AG08396 (cell line): Measurements from ENCODE around the gene FRMD4A.
A peak's percentile ranks its signal among the peaks of the same experiment; 100 is the strongest.

ENCODE experiments used
- DNase-seq: peaks from one replicate; pipeline ENCODE4 v3.0.0; 2012; ENCODE audit warnings: low spot score, mixed read lengths

Gene FRMD4A

GRCh38 chr10:13751191-13751764 lies 579.4 kb downstream of the FRMD4A start:
- no peak for DNase-seq

GRCh38 chr10:13750299-13751190 lies 580.2 kb downstream of the FRMD4A start:
- no peak for DNase-seq

GRCh38 chr10:13745271-13745670 lies 585.5 kb downstream of the FRMD4A start:
- DNase-seq: no peak

DNA sequence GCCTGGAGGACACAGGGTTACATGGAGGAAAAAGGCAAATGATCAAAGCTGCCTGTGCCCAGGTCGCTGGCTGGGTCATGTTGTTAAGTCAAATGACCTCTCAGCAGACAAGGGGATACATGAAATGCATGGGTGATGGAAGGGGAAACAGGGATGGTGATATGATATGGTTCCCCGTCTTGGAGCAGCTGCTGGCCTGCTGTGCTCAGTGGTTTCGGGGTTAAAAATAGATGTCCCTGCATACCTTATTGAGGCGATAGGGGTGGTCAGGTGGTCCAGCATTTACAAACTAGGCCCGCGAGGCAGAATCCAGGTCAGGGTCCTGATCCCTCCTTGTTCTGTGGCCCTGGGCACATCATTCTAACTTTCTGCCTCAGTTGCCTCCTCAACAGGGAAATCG lies 586.8 kb downstream of the FRMD4A start:
- DNase-seq: no peak

GRCh38 chr10:13743101-13743693 lies 587.5 kb downstream of the FRMD4A start:
- DNase-seq: no peak

DNA sequence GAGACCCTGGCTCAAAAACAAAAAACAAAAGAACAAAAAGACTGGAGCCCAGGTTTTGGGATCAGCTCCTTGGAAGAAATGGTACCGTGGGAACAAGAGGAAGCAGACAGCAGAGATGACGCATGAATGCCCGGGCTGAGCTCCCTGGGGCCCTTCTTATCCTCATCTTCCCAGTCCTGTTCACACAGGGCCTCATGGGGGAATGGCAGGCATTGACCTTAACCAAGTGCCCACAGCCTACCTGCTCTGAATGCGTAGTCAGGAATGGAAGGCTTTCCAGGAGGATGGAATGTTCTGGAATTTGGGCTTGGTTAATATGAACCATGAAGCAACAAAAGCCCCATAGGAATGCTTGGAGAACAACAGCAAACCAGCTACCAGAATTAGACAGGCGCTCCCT lies 589.3 kb downstream of the FRMD4A start:
- no peak for DNase-seq

DNA sequence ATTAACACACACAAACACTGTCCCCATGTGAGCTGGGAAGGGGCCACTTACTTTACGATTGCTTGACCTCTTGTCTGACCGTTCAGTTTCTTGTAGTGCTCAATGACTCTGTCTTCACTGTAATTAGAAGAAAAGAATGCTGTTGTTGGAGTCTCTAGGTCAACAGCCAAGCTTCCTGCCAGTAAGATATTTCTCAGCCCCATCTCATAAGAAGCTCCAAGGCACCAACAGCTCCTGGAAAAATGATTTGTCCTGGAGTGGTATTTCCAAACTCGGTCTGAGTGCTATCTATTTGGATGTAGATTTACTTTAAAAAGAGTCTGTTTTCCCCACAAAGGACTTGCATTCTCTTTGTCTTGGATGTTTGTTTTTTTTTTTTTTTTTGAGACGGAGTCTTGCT lies 590.3 kb downstream of the FRMD4A start:
- DNase-seq: no peak

GRCh38 chr10:13739183-13739582 lies 591.5 kb downstream of the FRMD4A start:
- DNase-seq: no peak

DNA sequence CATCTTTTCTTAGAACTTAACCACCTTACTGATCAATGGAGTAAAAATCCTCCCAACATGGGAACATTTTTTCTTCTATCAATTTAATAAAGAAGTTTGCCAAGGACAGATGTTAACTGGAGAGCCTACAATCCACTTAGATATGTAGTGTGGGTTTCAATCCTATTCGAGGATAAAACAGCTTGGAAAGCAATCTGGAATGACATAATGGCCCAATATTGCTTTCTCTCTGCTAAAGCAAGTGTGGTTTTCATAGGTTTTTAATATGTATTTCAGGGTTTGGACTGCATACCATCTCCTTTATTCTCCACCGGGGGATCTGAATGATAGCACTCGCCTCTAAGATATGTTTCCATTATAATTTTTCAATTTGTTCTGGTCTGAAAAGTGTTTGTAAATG lies 594.2 kb downstream of the FRMD4A start:
- DNase-seq: no peak

DNA sequence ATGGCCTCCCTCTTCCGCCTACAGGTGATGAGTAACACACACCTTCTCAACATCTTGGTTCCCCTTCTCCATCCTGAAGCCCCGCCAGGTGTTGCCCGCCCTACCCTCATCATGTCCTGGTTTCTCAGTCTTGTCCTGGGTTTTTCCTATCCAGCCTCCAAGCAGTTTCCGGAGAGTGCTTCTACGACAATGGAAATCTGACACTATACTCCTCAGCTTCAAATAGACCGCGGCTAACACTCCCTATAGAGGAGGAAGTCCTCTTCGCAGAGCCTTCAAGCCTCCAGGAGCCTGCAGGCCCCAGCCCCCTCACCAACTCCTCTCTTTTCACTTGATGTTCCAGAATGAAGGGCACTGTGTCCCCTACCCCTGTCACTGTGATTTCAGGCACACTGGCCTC lies 596.6 kb downstream of the FRMD4A start:
- no peak for DNase-seq

GRCh38 chr10:13733071-13733470 lies 597.7 kb downstream of the FRMD4A start:
- no peak for DNase-seq

GRCh38 chr10:13732465-13732881 lies 598.3 kb downstream of the FRMD4A start:
- DNase-seq: no peak

GRCh38 chr10:13731799-13732198 lies 598.9 kb downstream of the FRMD4A start:
- DNase-seq: no peak

DNA sequence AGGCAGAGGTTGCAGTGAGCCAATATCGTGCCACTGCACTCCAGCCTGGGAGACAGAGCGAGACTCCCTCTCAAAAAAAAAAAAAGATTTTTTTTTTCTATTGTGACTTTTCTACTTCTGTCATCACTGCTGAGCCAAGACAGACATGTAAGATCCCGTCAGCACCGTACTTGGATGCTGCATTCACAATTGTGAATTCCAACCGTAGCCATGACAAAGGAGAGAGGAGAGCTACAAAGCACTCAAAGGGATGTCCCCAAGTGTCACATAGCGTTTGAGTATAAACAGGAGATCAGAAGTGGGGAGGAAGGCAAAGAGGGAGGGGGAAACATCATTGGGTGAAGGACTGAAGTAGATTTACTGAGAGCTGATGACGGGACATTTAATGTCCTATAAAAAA lies 599.8 kb downstream of the FRMD4A start:
- DNase-seq: no peak

DNA sequence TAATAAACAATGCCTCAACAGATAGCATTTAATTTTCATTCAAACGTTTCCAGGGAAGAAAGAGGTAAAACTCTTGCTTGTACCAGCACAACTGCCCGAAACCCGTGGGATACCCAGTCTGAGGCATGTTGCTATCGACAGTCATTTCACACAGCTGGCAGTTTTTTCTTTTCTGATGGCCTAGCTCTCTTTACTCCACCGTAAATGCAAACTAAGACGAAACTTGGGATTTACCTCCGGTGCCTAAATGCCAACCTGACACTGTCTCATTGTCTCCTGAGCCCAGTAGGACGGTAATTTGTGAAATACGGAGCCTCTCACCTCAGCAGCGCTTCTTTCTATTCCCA lies 600.4 kb downstream of the FRMD4A start:
- DNase-seq: no peak

DNA sequence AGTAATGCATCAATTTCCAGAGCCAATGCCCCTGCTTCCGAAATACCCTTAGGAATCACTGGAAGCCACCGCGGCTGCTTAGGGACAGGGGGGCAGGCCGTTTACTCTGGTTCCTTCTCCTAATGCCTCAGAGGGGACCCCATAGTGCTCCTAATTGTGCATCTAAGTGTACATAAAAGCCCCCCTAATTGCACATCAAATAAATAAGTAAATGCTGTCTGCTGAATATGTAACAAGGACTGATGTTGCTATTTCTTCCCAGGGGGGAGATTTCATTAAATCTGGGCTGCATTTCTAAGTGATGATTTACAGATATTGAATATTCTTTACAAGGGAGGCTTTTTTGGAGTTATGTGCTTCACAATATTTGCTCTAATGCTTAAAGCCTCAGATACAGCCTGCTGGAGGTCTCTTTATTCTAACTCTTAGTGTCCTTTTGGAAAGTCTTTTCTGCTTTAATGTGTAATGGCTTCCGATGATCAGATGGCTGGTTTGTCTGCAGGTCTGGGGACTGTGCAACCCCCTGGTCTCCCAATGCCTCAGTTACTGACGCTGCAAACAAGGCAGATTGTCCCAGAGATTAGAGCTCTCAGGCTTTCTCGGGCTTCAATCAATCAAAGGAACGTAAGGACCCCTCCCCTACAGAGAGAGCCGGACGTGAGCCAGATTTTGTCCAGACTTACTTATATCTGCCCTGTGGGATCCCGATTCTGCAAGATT lies 601.0 kb downstream of the FRMD4A start:
- no peak for DNase-seq

DNA sequence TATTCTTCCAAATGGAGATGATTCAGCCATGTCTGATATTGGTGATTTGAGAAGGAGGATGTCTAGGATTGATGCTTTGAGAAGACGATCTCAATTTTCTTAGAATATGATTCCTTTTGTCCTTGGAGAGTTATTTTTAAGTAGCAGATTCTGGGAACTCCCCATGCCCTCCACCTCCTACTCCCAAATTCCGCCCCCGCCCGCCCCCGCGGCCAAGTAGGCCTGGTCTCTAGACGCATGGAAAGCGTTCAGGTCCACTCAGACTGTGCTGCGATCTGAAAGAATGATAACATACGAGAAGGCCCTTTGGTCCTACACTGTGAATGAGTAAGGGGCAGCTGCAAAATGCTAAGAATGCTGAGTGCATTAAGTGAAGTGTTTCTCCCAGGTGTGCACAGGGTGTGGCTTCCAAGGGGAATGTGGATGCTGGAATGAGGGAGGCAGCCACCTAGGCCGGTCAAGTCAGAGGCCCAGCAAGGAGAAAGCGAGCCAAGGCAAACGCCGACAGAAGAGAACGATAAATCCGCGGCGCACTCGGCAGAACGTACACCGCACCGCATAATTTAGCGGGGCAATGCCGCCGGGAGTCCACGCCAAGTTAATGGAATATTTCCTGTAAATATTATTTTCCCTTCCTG lies 601.7 kb downstream of the FRMD4A start:
- DNase-seq: no peak

GRCh38 chr10:13725594-13725993 lies 605.1 kb downstream of the FRMD4A start:
- no peak for DNase-seq

DNA sequence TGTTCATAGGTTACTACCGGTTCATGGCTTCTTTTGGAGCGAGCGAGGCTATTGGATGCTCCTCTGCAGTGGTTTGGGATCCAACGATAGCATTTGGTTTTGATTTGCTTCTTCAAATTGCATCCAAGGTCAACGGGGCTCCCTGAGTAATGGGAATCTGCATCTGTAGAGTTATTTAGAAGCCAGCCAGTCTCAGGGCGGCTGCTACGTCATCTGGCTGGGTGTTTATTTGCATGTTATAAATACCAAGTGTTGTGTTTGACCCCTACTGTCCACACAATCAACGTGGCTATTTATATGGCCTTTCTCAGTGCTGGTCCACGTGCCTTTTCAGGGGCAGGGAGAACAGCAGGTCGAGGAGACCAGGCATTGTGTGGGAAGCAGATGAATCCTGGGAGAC lies 606.2 kb downstream of the FRMD4A start:
- DNase-seq: peak; percentile 51

DNA sequence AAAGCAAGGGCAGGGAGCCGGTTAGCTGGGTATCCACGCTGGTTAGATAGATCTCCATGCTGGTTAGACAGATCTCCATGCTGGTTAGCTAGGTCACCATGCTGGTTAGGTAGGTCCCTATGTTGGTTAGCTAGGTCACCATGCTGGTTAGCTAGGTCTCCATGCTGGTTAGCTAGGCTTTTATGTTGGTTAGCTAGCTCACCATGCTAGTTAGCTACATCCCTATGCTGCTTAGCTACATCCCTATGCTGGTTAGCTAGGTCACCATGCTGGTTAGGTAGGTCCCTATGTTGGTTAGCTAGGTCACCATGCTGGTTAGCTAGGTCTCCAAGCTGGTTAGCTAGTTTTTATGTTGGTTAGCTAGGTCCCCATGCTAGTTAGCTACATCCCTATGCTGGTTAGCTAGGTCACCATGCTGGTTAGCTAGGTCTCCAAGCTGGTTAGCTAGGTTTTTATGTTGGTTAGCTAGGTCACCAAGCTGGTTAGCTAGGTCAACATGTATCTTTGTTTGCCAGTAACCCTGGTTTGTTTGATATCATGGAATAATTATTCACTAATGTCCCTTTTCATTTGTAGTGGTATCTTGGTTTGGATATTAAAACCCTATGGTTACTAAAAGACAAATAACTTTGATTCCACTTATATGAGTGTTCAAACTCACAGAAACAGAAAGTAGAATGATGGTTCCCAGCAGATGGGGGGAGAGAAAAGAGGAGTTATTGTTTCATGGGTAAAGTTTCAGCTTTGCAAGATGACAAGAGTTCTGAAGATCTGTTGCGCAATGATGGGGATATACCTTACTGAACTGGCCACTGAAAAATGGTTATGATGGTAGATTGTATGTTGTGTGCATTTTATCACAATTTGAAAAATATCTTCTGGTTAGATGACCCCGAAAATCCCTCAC lies 607.7 kb downstream of the FRMD4A start:
- DNase-seq: no peak

DNA sequence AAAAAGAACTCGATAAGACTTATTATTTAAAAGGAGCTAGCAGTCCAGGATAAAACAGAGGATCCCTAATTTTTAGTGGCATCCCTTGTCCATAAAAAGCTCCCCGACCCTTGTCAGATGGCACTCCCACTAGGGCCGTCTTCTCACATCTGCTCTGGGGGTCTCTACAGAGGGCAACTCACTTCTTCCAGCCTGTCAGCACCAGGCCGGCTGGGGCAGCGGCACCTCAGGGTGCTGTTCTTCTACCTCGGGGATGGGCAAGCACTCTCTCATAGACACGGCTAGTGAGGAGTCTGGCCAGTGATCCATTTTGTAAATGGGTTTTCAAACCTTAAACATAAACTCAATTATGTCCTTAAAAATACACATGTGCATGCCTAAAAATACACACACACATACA lies 609.2 kb downstream of the FRMD4A start:
- DNase-seq: no peak
